A549 (cell line): ENCODE data around the gene SRGAP3. TPM values are rescaled to one million over a fixed set of nuclear protein-coding genes. Genes with fewer than 3 reads are reported as not detected.

Experiments
- ATAC-seq, 2 experiments: fragments of 200-7000 bp in 1 of 2; fragments of >200 bp in 1 of 2; cut with Nextera tagmentation in 1 of 2; cut with Tn5 transposase in 1 of 2; 3 replicates each; pipeline versions ENCODE4 v1.8.0 to v1.9.1; 2018 to 2020; ENCODE audit warnings: mild to moderate bottlenecking in 1 of 2, moderate library complexity in 1 of 2
- CTCF ChIA-PET: fragments of 300-600 bp; sonication (Branson Sonifier 250); formaldehyde crosslinking; extraction: SDS; loops from one replicate; lab custom pipeline; 2021; ENCODE audit warnings: antibody characterized with exemption, inconsistent platforms; lab: Yijun Ruan, JAX
- POLR2A ChIA-PET: fragments of 350-600 bp; formaldehyde crosslinking; extraction: SDS; loops from one replicate; lab custom pipeline; 2021; ENCODE audit warnings: antibody characterized with exemption, inconsistent platforms; lab: Yijun Ruan, JAX
- DNase-seq, 2 experiments: peaks; one replicate each; pipeline versions ENCODE4 v3.0.0 to v3.0.0-alpha.2; 2011 to 2016; ENCODE audit warnings: low read depth in 1 of 2, low spot score in 1 of 2
- FAIRE-seq: peaks from 2 replicates; lab custom pipeline; 2011; peaks lifted over from hg19 to GRCh38; lab: Jason Lieb, UNC
- H3K27ac ChIP-seq, 2 experiments: fragments of >200 bp; sonication (Bioruptor Twin); formaldehyde crosslinking; 3 replicates each; pipeline ENCODE4 v1.5.1; 2016 to 2017
- H3K4me1 ChIP-seq: fragments of >200 bp; sonication (Bioruptor Twin); formaldehyde crosslinking; 3 replicates; pipeline ENCODE4 v1.6.1; 2016
- H3K4me2 ChIP-seq: fragments of >200 bp; sonication (Bioruptor Twin); formaldehyde crosslinking; 3 replicates; pipeline ENCODE4 v1.6.1; 2016
- H3K4me3 ChIP-seq: fragments of >200 bp; sonication (Bioruptor Twin); formaldehyde crosslinking; 3 replicates; pipeline ENCODE4 v1.5.1; 2016
- H3K9me3 ChIP-seq: fragments of >200 bp; sonication (Bioruptor Twin); formaldehyde crosslinking; 3 replicates; pipeline ENCODE4 v1.6.1; 2016
- CBX2 ChIP-seq: fragments of 200-600 bp; sonication (generic); IDR thresholded peaks from 2 replicates; pipeline ENCODE4 v1.6.1; 2016; ENCODE audit warnings: low read depth, mild to moderate bottlenecking, borderline replicate concordance
- CBX8 ChIP-seq: fragments of 200-600 bp; sonication (generic); IDR thresholded peaks from 2 replicates; pipeline ENCODE4 v1.6.1; 2016
- CHD2 ChIP-seq: fragments of 150-350 bp; IDR thresholded peaks from 2 replicates; pipeline ENCODE4 v1.6.1; 2014; ENCODE audit warnings: low read length; ENCODE audit not compliant: partially characterized antibody
- E2F6 ChIP-seq: IDR thresholded peaks from 2 replicates; pipeline ENCODE4 v1.6.1; 2012; ENCODE audit warnings: low read depth, borderline replicate concordance
- EHF ChIP-seq: fragments of 250-450 bp; sonication (Bioruptor Pico); IDR thresholded peaks from 2 replicates; pipeline ENCODE4 v1.5.0; 2020; ENCODE audit warnings: mild to moderate bottlenecking
- FOSL2 ChIP-seq, 2 experiments: fragments of 450-650 bp in 1 of 2; fragments of >200 bp in 1 of 2; sonication (Bioruptor Twin) in 1 of 2; formaldehyde crosslinking; IDR thresholded peaks; 2 replicates each; pipeline versions ENCODE4 v1.5.0 to v1.6.1; 2016 to 2020; ENCODE audit warnings: mild to moderate bottlenecking in 1 of 2, moderate library complexity in 1 of 2
- HDAC2 ChIP-seq: fragments of 200-600 bp; sonication (generic); IDR thresholded peaks from 2 replicates; pipeline ENCODE4 v1.6.1; 2016
- HOXB5 ChIP-seq: fragments of 250-450 bp; sonication (Bioruptor Pico); IDR thresholded peaks from 2 replicates; pipeline ENCODE4 v1.5.0; 2020; ENCODE audit warnings: mild to moderate bottlenecking, moderate library complexity
- KDM1A ChIP-seq: fragments of 200-600 bp; sonication (generic); IDR thresholded peaks from 2 replicates; pipeline ENCODE4 v1.6.1; 2016; ENCODE audit warnings: low read depth, mild to moderate bottlenecking
- NPAS2 ChIP-seq: fragments of 250-450 bp; sonication (Bioruptor Pico); IDR thresholded peaks from 2 replicates; pipeline ENCODE4 v1.8.0; 2022; ENCODE audit warnings: mild to moderate bottlenecking, moderate library complexity, borderline replicate concordance
- RCOR1 ChIP-seq: fragments of 150-350 bp; IDR thresholded peaks from 2 replicates; pipeline ENCODE4 v1.6.1; 2014; ENCODE audit warnings: antibody characterized with exemption, low read length, low read depth
- SMC3 ChIP-seq: fragments of >200 bp; sonication (Bioruptor Twin); formaldehyde crosslinking; IDR thresholded peaks from 3 replicates; pipeline ENCODE4 v1.6.1; 2018; ENCODE audit warnings: inconsistent platforms
- USF2 ChIP-seq: fragments of 450-650 bp; IDR thresholded peaks from 2 replicates; pipeline ENCODE4 v1.6.1; 2014; ENCODE audit warnings: antibody characterized with exemption
- ZFP36 ChIP-seq: fragments of 450-650 bp; IDR thresholded peaks from 2 replicates; pipeline ENCODE4 v1.6.1; 2014; ENCODE audit warnings: borderline replicate concordance; ENCODE audit not compliant: partially characterized antibody
- ZSCAN20 ChIP-seq: fragments of 250-450 bp; sonication (Bioruptor Pico); IDR thresholded peaks from 2 replicates; pipeline ENCODE4 v1.8.0; 2022; ENCODE audit warnings: mild to moderate bottlenecking, moderate library complexity
- WGBS: methylation state at CpG from one replicate; pipeline ENCODE4 v1.1.6; 2017; ENCODE audit errors: missing lambda C conversion rate; 5-methylcytosine and 5-hydroxymethylcytosine counted together
- polyA plus RNA-seq, 4 experiments: library from polyadenylated mRNA; depleted of rRNA in 3 of 4; stranded (reverse); fragments of >200 nt; fragmentation: RNase III in 1 of 4; extraction: RNeasy Plus Mini Kit Qiagen cat#74134 plus additional on column Dnase treatment in 1 of 4; gene quantifications; 2 replicates in 3 of 4; 3 replicates in 1 of 4; pipeline ENCODE4 v1.2.3, GENCODE V29; 2011 to 2017
- TF ChIP-seq, protein P1 (sequence below): fragments of >200 bp; sonication (Bioruptor Twin); formaldehyde crosslinking; IDR thresholded peaks from 3 replicates; pipeline ENCODE4 v1.6.1; 2016
- TF ChIP-seq, protein P2 (sequence below): fragments of 150-350 bp; IDR thresholded peaks from 2 replicates; pipeline ENCODE4 v1.6.1; 2014; ENCODE audit warnings: low read depth, mild to moderate bottlenecking, low read length
- TF ChIP-seq, protein P3 (sequence below): fragments of 200-600 bp; sonication (generic); IDR thresholded peaks from 2 replicates; pipeline ENCODE4 v1.6.1; 2016; ENCODE audit warnings: antibody characterized with exemption, mild to moderate bottlenecking, moderate library complexity

SRGAP3 gene
- polyA plus RNA-seq, 2 of the 4 experiments (the other 2 are of a cell fraction), result 1.6 to 2.5 TPM

DNA sequence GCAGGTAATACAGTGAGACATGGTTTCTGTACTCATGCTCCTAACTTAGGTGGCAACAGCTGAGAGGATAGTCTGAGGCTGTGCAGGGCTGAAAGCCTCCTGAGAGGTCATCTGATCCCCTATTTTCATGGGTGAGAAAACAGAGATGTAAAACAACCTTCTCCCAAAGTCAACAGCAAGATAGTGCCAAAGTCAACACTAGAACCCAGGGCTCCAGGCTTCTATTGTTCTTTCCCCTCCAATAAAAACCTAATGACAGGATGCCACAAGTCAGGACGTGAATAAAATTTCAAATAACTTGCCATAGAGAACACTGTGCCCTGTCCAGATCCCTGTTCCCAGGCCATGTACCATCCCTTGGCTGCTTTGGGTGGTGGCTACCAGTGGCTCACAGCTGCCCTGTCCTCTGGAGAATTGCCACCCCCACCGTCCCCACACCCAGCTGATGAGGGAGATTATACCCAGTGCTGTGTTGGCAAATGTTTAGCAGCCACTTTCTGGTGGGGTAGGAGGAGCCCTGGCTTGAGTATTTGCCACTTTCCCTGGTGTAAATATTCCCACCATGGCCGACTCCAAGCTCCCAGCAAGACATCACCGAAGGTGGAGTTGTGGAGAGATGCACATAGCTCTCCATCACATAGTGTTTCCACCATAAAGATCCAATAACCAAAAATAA is 54.8 kb downstream of the SRGAP3 start (continued):
- TF ChIP-seq USF2 (no peak), HOXB5 (no peak)

DNA sequence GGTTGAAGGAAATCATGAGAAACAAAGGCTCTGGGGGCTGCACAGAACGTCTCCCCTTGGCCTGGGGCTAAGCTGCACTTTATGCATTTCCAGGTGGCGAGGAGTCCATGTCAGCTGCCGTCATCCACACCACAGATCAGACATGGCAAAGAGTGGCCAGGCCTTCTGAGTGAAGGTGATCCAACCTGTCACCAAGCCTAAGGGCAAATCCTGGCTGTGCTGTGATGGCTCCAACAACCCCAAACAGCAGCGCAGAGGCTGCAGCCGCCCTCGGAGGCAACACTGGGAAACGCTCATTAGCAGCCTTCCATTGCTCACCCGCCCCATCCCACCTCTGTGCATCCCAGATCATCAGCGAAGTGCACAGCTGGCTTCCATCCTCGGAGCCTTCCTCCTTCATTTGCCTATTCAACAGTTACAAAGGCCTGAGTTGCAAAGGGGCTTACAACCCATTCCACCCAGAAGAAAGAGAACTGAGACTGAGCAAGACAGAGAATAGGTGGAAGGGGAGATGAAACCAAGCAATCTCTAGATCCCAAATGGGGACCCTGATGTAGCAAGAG is 55.7 kb downstream of the SRGAP3 start:
- Histone ChIP-seq H3K4me3 (no peak overlapping the region), H3K27ac (no peak overlapping the region), H3K4me2 (no peak overlapping the region), H3K4me1 (no peaks in the 10 kb centered on the region), H3K9me3 (no peaks in the 10 kb centered on the region)
- ATAC-seq, result no peak
- WGBS, result 75% methylated on average over 10 of the region's 10 CpGs
- ChIA-PET CTCF (interaction anchor here (1.3 kb wide), 1 partner anchor 32 kb away, joined by 3 read pairs; no protein-coding TSS in a partner anchor), POLR2A (no interaction called here)
- no peak for DNase-seq
- TF ChIP-seq NPAS2 (CRISPR knock-in tag), result no peak
- TF ChIP-seq KDM1A, result no peak
- TF ChIP-seq, protein P1, sequence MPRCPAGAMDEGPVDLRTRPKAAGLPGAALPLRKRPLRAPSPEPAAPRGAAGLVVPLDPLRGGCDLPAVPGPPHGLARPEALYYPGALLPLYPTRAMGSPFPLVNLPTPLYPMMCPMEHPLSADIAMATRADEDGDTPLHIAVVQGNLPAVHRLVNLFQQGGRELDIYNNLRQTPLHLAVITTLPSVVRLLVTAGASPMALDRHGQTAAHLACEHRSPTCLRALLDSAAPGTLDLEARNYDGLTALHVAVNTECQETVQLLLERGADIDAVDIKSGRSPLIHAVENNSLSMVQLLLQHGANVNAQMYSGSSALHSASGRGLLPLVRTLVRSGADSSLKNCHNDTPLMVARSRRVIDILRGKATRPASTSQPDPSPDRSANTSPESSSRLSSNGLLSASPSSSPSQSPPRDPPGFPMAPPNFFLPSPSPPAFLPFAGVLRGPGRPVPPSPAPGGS, result no peak
- TF ChIP-seq, protein P2, sequence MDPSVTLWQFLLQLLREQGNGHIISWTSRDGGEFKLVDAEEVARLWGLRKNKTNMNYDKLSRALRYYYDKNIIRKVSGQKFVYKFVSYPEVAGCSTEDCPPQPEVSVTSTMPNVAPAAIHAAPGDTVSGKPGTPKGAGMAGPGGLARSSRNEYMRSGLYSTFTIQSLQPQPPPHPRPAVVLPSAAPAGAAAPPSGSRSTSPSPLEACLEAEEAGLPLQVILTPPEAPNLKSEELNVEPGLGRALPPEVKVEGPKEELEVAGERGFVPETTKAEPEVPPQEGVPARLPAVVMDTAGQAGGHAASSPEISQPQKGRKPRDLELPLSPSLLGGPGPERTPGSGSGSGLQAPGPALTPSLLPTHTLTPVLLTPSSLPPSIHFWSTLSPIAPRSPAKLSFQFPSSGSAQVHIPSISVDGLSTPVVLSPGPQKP, result no peak
- no peak for TF ChIP-seq CBX2
- no peak for TF ChIP-seq ZSCAN20 (CRISPR knock-in tag)
- TF ChIP-seq, protein P3, sequence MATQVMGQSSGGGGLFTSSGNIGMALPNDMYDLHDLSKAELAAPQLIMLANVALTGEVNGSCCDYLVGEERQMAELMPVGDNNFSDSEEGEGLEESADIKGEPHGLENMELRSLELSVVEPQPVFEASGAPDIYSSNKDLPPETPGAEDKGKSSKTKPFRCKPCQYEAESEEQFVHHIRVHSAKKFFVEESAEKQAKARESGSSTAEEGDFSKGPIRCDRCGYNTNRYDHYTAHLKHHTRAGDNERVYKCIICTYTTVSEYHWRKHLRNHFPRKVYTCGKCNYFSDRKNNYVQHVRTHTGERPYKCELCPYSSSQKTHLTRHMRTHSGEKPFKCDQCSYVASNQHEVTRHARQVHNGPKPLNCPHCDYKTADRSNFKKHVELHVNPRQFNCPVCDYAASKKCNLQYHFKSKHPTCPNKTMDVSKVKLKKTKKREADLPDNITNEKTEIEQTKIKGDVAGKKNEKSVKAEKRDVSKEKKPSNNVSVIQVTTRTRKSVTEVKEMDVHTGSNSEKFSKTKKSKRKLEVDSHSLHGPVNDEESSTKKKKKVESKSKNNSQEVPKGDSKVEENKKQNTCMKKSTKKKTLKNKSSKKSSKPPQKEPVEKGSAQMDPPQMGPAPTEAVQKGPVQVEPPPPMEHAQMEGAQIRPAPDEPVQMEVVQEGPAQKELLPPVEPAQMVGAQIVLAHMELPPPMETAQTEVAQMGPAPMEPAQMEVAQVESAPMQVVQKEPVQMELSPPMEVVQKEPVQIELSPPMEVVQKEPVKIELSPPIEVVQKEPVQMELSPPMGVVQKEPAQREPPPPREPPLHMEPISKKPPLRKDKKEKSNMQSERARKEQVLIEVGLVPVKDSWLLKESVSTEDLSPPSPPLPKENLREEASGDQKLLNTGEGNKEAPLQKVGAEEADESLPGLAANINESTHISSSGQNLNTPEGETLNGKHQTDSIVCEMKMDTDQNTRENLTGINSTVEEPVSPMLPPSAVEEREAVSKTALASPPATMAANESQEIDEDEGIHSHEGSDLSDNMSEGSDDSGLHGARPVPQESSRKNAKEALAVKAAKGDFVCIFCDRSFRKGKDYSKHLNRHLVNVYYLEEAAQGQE, result no peak
- TF ChIP-seq EHF, result no peak
- no peak for TF ChIP-seq HDAC2
- no peak for TF ChIP-seq E2F6
- TF ChIP-seq SMC3, result no peak
- no peak for FAIRE-seq

GRCh38 chr3:9193211-9193610 is 56.2 kb downstream of the SRGAP3 start:
- H3K9me3 ChIP-seq, result no peaks in the 10 kb centered on the region
- no peak overlapping the region for H3K4me3 ChIP-seq
- ChIA-PET POLR2A (no interaction called here), CTCF (interaction anchor here (1.1 kb wide), 1 partner anchor 10 kb away, joined by 3 read pairs; no protein-coding TSS in a partner anchor)
- no peaks in the 10 kb centered on the region for H3K4me1 ChIP-seq
- no peak overlapping the region for H3K27ac ChIP-seq
- H3K4me2 ChIP-seq, result no peak overlapping the region
- FAIRE-seq (no peak), DNase-seq (no peak), ATAC-seq (no peak)
- no peak for TF ChIP-seq SMC3
- no peak for TF ChIP-seq ZFP36
- TF ChIP-seq CBX8, result no peak
- no peak for TF ChIP-seq CHD2
- TF ChIP-seq E2F6, result no peak
- TF ChIP-seq, protein P2, result no peak
- TF ChIP-seq RCOR1, result no peak
- no peak for TF ChIP-seq FOSL2 (IDR thresholded peaks at IDR 0.05)
- no peak for TF ChIP-seq FOSL2 (CRISPR knock-in tag; IDR thresholded peaks at IDR 0.05)
- 83% methylated on average over 4 of the region's 4 CpGs for WGBS
